Brain microvascular endothelial cell (primary cell): Measurements from ENCODE around the gene FLCN.

Experiments
- DNase-seq: peaks from one replicate; pipeline ENCODE4 v3.0.0-alpha.2; 2020
- H3K27ac ChIP-seq: fragments of 250-450 bp; sonication (Bioruptor Pico); 2 replicates; pipeline ENCODE4 v1.5.1; 2020; ENCODE audit warnings: mild to moderate bottlenecking, moderate library complexity
- H3K27me3 ChIP-seq: fragments of 250-450 bp; sonication (Bioruptor Pico); replicated peaks from 2 replicates; pipeline ENCODE4 v1.5.1; 2020; ENCODE audit warnings: mild to moderate bottlenecking
- H3K36me3 ChIP-seq: fragments of 250-450 bp; sonication (Bioruptor Pico); replicated peaks from 2 replicates; pipeline ENCODE4 v1.5.1; 2020; ENCODE audit warnings: mild to moderate bottlenecking
- H3K4me3 ChIP-seq: 2 replicates; pipeline ENCODE4 v1.5.1; 2011; ENCODE audit warnings: low read depth, mild to moderate bottlenecking, control low read depth, low read length, moderate library complexity
- CTCF ChIP-seq: IDR thresholded peaks from 2 replicates; pipeline ENCODE4 v1.5.1; 2011; ENCODE audit warnings: low read depth, mild to moderate bottlenecking, moderate library complexity, low read length, control low read depth, inconsistent platforms; ENCODE audit errors: missing control alignments
- in situ Hi-C: cut with HindIII; loops from 2 replicates; pipeline ENCODE4 v1.10.0; 2017; ENCODE audit warnings: low sequenced_read_pairs, low pct_ligation_motif_present

FLCN gene

GRCh38 chr17:17254036-17254435, 17.1 kb upstream of the FLCN start:
- TF ChIP-seq CTCF = no peak
- in situ Hi-C loops = no loop called here
- H3K27me3 ChIP-seq = no peaks in the 10 kb centered on the region
- H3K4me3 ChIP-seq = no peak overlapping the region
- no peak for DNase-seq
- H3K36me3 ChIP-seq = peaks cover 42% of the 10 kb centered on the region
- H3K27ac ChIP-seq = no peak overlapping the region

- DNase-seq = no peak
- Histone ChIP-seq H3K36me3 (peaks cover 44% of the 10 kb centered on the region), H3K4me3 (no peak overlapping the region), H3K27me3 (no peaks in the 10 kb centered on the region), H3K27ac (no peak overlapping the region)
- no peak for TF ChIP-seq CTCF
- in situ Hi-C loops = no loop called here
These were observed 16.4 kb upstream of the FLCN start for GRCh38 chr17:17253406-17253805.

GRCh38 chr17:17252149-17252661, 15.2 kb upstream of the FLCN start:
- peaks cover 51% of the 10 kb centered on the region for H3K36me3 ChIP-seq
- no peak for DNase-seq
- no peak for TF ChIP-seq CTCF
- no peak overlapping the region for H3K27ac ChIP-seq
- no peak overlapping the region for H3K4me3 ChIP-seq
- in situ Hi-C loops = no loop called here
- H3K27me3 ChIP-seq = no peaks in the 10 kb centered on the region

GRCh38 chr17:17246879-17247278, 9.9 kb upstream of the FLCN start:
- no peak for TF ChIP-seq CTCF
- Histone ChIP-seq H3K36me3 (peaks cover 32% of the 10 kb centered on the region), H3K4me3 (no peak overlapping the region), H3K27ac (no peak overlapping the region), H3K27me3 (no peaks in the 10 kb centered on the region)
- no peak for DNase-seq
- in situ Hi-C loops = no loop called here

- Histone ChIP-seq H3K27me3 (no peaks in the 10 kb centered on the region), H3K4me3 (no peak overlapping the region), H3K27ac (no peak overlapping the region), H3K36me3 (peaks cover 19% of the 10 kb centered on the region)
- DNase-seq = no peak
- in situ Hi-C loops = no loop called here
- no peak for TF ChIP-seq CTCF
These were observed 6.2 kb upstream of the FLCN start for GRCh38 chr17:17243163-17243562.

GRCh38 chr17:17242246-17242645, 5.3 kb upstream of the FLCN start:
- Histone ChIP-seq H3K27ac (no peak overlapping the region), H3K4me3 (no peak overlapping the region), H3K27me3 (no peaks in the 10 kb centered on the region), H3K36me3 (peaks cover 10% of the 10 kb centered on the region)
- DNase-seq = no peak
- in situ Hi-C loops = no loop called here
- TF ChIP-seq CTCF = no peak
